ENCODE measurements around the gene FFAR1. TPM values are rescaled to one million over a fixed set of nuclear protein-coding genes. Genes with fewer than 3 reads are reported as not detected.

FFAR1 gene
- total and polyA plus RNA-seq, 9 donors, result 0.04 to 0.14 (median 0.07) TPM; not detected in 6

DNA sequence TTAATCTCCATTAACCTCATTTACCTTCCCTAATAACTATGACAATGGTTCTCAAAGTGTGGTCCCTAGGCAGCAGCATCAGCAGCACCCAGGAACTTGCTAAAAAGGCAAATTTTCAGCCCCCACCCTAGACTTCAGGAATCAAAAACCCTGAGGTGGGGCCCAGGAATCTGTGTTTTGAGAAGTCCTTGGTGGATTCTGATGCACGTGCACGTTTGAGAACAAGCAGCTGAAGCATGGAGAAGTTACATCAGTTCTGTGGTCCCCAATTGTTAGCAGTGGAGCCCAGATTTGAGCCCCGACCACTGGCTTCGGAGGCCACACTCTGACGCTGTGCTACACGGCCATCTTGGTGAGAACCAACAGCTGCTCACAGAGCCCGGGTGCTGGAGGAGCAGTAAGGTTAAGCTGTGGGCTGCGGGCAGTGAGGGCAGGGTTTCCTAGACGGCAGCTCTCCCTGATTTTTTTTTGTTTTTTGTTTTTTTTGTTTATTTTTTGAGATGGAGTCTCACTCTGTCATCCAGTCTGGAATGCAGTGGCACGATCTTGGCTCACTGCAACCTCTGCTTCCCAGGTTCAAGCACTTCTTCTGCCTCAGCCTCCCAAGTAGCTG is 32.7 kb upstream of the FFAR1 start:
- Histone ChIP-seq H3K36me3 (ENCODE audit: control insufficient read depth, insufficient read depth, low read length) (no peaks in the 10 kb centered on the region), H3K4me1 (ENCODE audit: control insufficient read depth, insufficient read depth, low read length) (peaks cover 8% of the 10 kb centered on the region), H3K27ac (ENCODE audit: low read length) (no peak overlapping the region), H3K4me3 (ENCODE audit: low read length) (no peak overlapping the region), H3K9me3 (replicated peaks; ENCODE audit: control insufficient read depth, low read depth, low read length) (no peaks in the 10 kb centered on the region), H3K27me3 (ENCODE audit: control insufficient read depth, insufficient read depth, low read length) (no peaks in the 10 kb centered on the region)
- no peak for DNase-seq
- WGBS (ENCODE audit: insufficient coverage), result 81% methylated on average over 6 of the region's 10 CpGs

- whole genome bisulfite sequencing (ENCODE audit: insufficient coverage), result 39% methylated on average over 5 of the region's 9 CpGs
- Histone ChIP-seq H3K4me1 (ENCODE audit: control insufficient read depth, insufficient read depth, low read length) (peaks cover 8% of the 10 kb centered on the region), H3K27me3 (ENCODE audit: control insufficient read depth, insufficient read depth, low read length) (no peaks in the 10 kb centered on the region), H3K4me3 (ENCODE audit: low read length) (no peak overlapping the region), H3K9me3 (replicated peaks; ENCODE audit: control insufficient read depth, low read depth, low read length) (no peaks in the 10 kb centered on the region), H3K36me3 (ENCODE audit: control insufficient read depth, insufficient read depth, low read length) (no peaks in the 10 kb centered on the region), H3K27ac (ENCODE audit: low read length) (no peak overlapping the region)
- no peak for DNase-seq
These were observed 31.8 kb upstream of the FFAR1 start for GRCh38 chr19:35315883-35316282.

- Histone ChIP-seq H3K27me3 (ENCODE audit: control insufficient read depth, insufficient read depth, low read length) (no peaks in the 10 kb centered on the region), H3K36me3 (ENCODE audit: control insufficient read depth, insufficient read depth, low read length) (no peaks in the 10 kb centered on the region), H3K9me3 (replicated peaks; ENCODE audit: control insufficient read depth, low read depth, low read length) (no peaks in the 10 kb centered on the region), H3K4me3 (ENCODE audit: low read length) (no peak overlapping the region), H3K27ac (ENCODE audit: low read length) (no peak overlapping the region), H3K4me1 (ENCODE audit: control insufficient read depth, insufficient read depth, low read length) (peaks cover 8% of the 10 kb centered on the region)
- DNase-seq, result no peak
- 48% methylated on average over 6 of the region's 9 CpGs for WGBS (ENCODE audit: insufficient coverage)
These were observed 31.1 kb upstream of the FFAR1 start for GRCh38 chr19:35316560-35316959.

- Histone ChIP-seq H3K9me3 (replicated peaks; ENCODE audit: control insufficient read depth, low read depth, low read length) (peaks cover 3% of the 10 kb centered on the region), H3K27ac (ENCODE audit: low read length) (no peak overlapping the region), H3K27me3 (ENCODE audit: control insufficient read depth, insufficient read depth, low read length) (no peaks in the 10 kb centered on the region), H3K4me3 (ENCODE audit: low read length) (no peak overlapping the region), H3K36me3 (ENCODE audit: control insufficient read depth, insufficient read depth, low read length) (no peaks in the 10 kb centered on the region), H3K4me1 (ENCODE audit: control insufficient read depth, insufficient read depth, low read length) (peaks cover 8% of the 10 kb centered on the region)
- peak; percentile 34 for DNase-seq
- WGBS (ENCODE audit: insufficient coverage), result 81% methylated on average over 5 of the region's 7 CpGs
These were observed 30.1 kb upstream of the FFAR1 start for GRCh38 chr19:35317464-35318043.

- WGBS (ENCODE audit: insufficient coverage), result 61% methylated on average over 14 of the region's 16 CpGs
- Histone ChIP-seq H3K27me3 (ENCODE audit: control insufficient read depth, insufficient read depth, low read length) (no peaks in the 10 kb centered on the region), H3K27ac (ENCODE audit: low read length) (no peak overlapping the region), H3K4me1 (ENCODE audit: control insufficient read depth, insufficient read depth, low read length) (peaks cover 8% of the 10 kb centered on the region), H3K9me3 (replicated peaks; ENCODE audit: control insufficient read depth, low read depth, low read length) (peaks cover 3% of the 10 kb centered on the region), H3K4me3 (ENCODE audit: low read length) (no peak overlapping the region), H3K36me3 (ENCODE audit: control insufficient read depth, insufficient read depth, low read length) (no peaks in the 10 kb centered on the region)
- DNase-seq, result peak; percentile 23
These were observed 28.8 kb upstream of the FFAR1 start for GRCh38 chr19:35318679-35319448.

DNA sequence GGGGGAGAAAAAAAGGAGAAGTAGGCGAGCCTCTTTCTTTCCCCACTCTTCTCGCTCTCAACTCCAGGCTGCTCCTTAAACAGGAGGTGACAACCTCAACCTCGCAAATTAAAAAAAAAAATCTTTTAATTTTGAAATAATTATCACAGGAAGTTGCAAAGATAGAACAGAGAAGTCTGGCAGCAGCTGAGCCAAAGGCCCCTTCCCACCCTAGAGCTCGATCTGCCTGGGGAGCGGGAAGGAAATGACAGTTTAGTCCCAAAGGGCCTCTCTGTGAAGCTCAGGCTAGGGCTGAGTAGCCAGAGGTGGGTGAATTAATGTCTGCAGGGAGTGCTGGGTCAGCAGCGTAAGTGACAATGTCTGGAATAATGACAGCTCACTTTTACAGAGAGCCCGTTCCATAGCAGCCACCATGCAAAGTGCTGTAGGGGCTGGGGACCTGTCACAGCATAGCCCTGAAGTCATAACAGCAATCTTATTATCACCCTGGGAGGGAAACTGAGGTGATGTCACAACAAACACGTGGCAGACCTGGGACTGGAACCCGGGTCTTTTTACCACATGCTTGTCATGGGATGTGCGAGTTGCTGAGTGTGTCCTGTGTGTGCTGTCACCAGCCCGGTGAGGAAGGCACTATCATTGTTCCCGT is 27.5 kb upstream of the FFAR1 start:
- peak; percentile 22 for DNase-seq
- H3K36me3 ChIP-seq (ENCODE audit: control insufficient read depth, insufficient read depth, low read length), result no peaks in the 10 kb centered on the region
- peaks cover 3% of the 10 kb centered on the region for H3K9me3 ChIP-seq (replicated peaks; ENCODE audit: control insufficient read depth, low read depth, low read length)
- H3K27ac ChIP-seq (ENCODE audit: low read length), result no peak overlapping the region
- H3K4me3 ChIP-seq (ENCODE audit: low read length), result no peak overlapping the region
- H3K27me3 ChIP-seq (ENCODE audit: control insufficient read depth, insufficient read depth, low read length), result no peaks in the 10 kb centered on the region
- WGBS (ENCODE audit: insufficient coverage), result 46% methylated on average over 5 of the region's 12 CpGs
- H3K4me1 ChIP-seq (ENCODE audit: control insufficient read depth, insufficient read depth, low read length), result peaks cover 8% of the 10 kb centered on the region

GRCh38 chr19:35321291-35321690 is 26.4 kb upstream of the FFAR1 start:
- Histone ChIP-seq H3K4me1 (ENCODE audit: control insufficient read depth, insufficient read depth, low read length) (peaks cover 8% of the 10 kb centered on the region), H3K27ac (ENCODE audit: low read length) (no peak overlapping the region), H3K36me3 (ENCODE audit: control insufficient read depth, insufficient read depth, low read length) (no peaks in the 10 kb centered on the region), H3K27me3 (ENCODE audit: control insufficient read depth, insufficient read depth, low read length) (no peaks in the 10 kb centered on the region), H3K9me3 (replicated peaks; ENCODE audit: control insufficient read depth, low read depth, low read length) (peaks cover 3% of the 10 kb centered on the region), H3K4me3 (ENCODE audit: low read length) (no peak overlapping the region)
- DNase-seq, result no peak
- WGBS (ENCODE audit: insufficient coverage), result no CpG with 5 or more reads among the region's 2 CpGs

GRCh38 chr19:35322014-35322413 is 25.7 kb upstream of the FFAR1 start:
- H3K36me3 ChIP-seq (ENCODE audit: control insufficient read depth, insufficient read depth, low read length), result no peaks in the 10 kb centered on the region
- WGBS (ENCODE audit: insufficient coverage), result 92% methylated on average over 4 of the region's 9 CpGs

DNA sequence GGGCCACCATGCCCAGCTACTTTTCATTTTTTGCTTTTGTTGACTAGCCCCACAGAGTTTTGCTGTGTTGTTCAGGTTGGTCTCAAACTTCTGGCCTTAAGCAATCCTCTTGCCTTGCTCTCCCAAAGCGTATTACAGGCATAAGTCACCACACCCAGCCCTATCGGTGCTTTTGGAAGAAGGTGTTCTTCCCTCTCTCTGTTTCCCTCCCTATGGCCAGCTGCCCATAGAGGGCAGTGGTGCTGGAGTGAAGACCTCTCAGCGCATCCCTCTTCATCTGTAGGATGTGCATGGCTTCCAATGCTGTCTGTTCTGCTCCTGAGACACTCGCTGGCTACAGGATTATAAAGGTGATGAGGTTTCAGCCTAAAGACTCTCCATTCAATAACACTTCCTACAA is 20.1 kb upstream of the FFAR1 start:
- Histone ChIP-seq H3K27me3 (ENCODE audit: control insufficient read depth, insufficient read depth, low read length) (peaks cover 4% of the 10 kb centered on the region), H3K36me3 (ENCODE audit: control insufficient read depth, insufficient read depth, low read length) (no peaks in the 10 kb centered on the region), H3K4me3 (ENCODE audit: low read length) (no peak overlapping the region), H3K4me1 (ENCODE audit: control insufficient read depth, insufficient read depth, low read length) (no peaks in the 10 kb centered on the region), H3K9me3 (replicated peaks; ENCODE audit: control insufficient read depth, low read depth, low read length) (no peaks in the 10 kb centered on the region), H3K27ac (ENCODE audit: low read length) (no peak overlapping the region)
- no peak for DNase-seq
- WGBS (ENCODE audit: insufficient coverage), result no CpG with 5 or more reads among the region's 4 CpGs

More at GRCh38 chr19:35322014-35322413, 25.7 kb upstream of the FFAR1 start:
- H3K4me3 ChIP-seq (ENCODE audit: low read length), result no peak overlapping the region
- H3K9me3 ChIP-seq (replicated peaks; ENCODE audit: control insufficient read depth, low read depth, low read length), result peaks cover 3% of the 10 kb centered on the region
- peaks cover 3% of the 10 kb centered on the region for H3K27me3 ChIP-seq (ENCODE audit: control insufficient read depth, insufficient read depth, low read length)
- no peak for DNase-seq
- peaks cover 8% of the 10 kb centered on the region for H3K4me1 ChIP-seq (ENCODE audit: control insufficient read depth, insufficient read depth, low read length)
- no peak overlapping the region for H3K27ac ChIP-seq (ENCODE audit: low read length)

DNA sequence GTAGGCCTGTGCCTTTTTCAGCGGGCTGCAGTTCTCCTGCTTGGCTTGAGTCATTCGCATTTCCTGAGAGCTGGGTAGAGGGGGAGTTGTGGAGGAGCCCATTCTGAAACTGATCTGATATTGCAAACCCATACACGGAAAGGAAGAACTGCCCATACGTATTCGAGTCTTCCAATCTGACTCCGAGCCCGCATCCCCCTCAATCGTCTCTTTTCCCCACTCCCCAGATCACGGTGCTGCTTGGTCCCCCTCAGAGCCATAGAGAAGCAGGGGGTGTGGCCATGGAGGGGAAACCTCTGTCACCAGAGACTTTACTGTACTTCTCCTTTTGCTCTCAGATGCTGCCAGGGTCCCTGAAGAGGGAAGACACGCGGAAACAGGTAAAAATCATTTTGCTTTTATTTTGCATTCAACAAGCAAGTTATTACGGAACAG is 18.8 kb upstream of the FFAR1 start, which contains the start of gene CD22:
TSS of gene CD22 (plus strand) at position 337 of the 435 bp plus-strand sequence. CDS start 2,854 bp downstream, outside the sequence.
- WGBS (ENCODE audit: insufficient coverage), result 57% methylated on average over 4 of the region's 12 CpGs
- peaks cover 4% of the 10 kb centered on the region for H3K27me3 ChIP-seq (ENCODE audit: control insufficient read depth, insufficient read depth, low read length)

More for the DNA sequence above, 18.8 kb upstream of the FFAR1 start, which contains the start of gene CD22:
- H3K9me3 ChIP-seq (replicated peaks; ENCODE audit: control insufficient read depth, low read depth, low read length), result no peaks in the 10 kb centered on the region
- no peak within 1 kb of the TSS for H3K4me3 ChIP-seq (ENCODE audit: low read length)
- no peak within 1 kb of the TSS for H3K27ac ChIP-seq (ENCODE audit: low read length)
- H3K4me1 ChIP-seq (ENCODE audit: control insufficient read depth, insufficient read depth, low read length), result no peaks in the 10 kb centered on the region
- H3K36me3 ChIP-seq (ENCODE audit: control insufficient read depth, insufficient read depth, low read length), result no peaks in the 10 kb centered on the region
- no peak for DNase-seq

Data from muscle of leg (tissue), 11 donors.